Stimulated activated CD4-positive, alpha-beta T cell treated with anti-CD3 and anti-CD28 coated beads, TNF-alpha, amount 100 ng/mL, for 48 hours (primary cell): ENCODE data around the gene FXN.
A peak's percentile ranks its signal among the peaks of the same experiment; 100 is the strongest.
"Not testable (repeated sequence)": the region's sequence is repeated elsewhere in the genome, so short reads cannot be mapped to it uniquely, and the experiment has no call there.

Experiments used
- DNase-seq, 3 donors: peaks; one replicate each; pipeline ENCODE4 v3.0.0-alpha.2; 2020; ENCODE audit warnings: low read depth in 3 of 3

The FXN gene

GRCh38 chr9:69103348-69103996 is 67.9 kb downstream of the FXN start:
- not testable (repeated sequence) for DNase-seq

- no peak for DNase-seq
Measured at GRCh38 chr9:69104830-69105527, 69.4 kb downstream of the FXN start.

DNA sequence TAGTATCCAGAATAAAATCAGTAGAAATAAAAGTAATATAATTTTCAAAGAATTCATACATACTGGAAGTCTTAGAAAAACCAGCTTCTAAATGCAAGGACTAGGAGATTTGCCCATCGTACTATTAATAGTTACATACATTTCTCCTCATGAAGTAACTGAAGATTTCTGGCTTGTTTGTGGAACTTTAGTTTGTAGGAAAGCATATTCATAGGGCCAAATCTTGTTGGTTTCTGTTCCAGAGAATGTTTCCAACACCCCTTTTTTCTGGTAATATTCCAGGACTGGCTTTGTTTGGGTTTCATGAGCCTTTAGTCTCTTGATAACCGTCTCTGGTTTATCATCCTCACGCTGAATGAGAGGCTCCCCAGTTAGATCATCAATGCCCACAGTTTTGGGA is 72.2 kb downstream of the FXN start:
- no peak for DNase-seq

- DNase-seq, result not testable (repeated sequence)
Measured at GRCh38 chr9:69108706-69109105, 73.2 kb downstream of the FXN start.

DNA sequence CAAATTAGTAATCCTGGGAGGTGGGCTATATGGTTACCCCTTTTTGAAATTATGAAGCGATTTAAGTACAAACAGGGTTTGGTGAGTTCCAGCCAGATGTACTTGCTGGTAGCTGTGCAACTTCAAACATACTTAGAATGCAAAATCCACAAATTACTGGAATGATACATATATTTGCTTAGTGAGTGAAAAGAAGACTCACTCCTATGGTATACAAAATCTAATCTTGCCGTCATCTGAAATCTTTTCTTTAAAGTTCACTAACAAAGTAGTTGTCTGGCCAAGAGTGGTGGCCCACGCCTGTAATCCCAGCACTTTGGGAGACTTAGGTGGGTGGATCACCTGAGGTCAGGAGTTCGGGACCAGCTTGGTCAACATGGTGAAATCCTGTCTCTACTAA is 73.6 kb downstream of the FXN start:
- DNase-seq, result no peak

DNA sequence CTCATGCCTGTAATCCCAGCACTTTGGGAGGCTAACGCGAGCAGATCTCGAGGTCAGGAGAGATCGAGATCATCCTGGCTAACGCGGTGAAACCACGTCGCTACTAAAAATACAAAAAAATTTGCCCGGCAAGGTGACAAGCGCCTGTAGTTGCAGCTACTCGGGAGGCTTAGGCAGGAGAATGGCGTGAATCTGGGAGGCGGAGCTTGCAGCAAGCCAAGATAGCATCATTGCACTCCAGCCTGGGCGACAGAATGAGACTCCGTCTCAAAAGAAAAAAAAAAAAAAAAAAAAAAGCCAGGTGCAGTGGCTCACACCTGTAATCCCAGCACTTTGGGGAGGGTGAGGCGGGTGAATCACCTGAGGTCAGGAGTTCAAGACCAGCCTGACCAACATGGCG is 77.1 kb downstream of the FXN start:
- not testable (repeated sequence) for DNase-seq

DNA sequence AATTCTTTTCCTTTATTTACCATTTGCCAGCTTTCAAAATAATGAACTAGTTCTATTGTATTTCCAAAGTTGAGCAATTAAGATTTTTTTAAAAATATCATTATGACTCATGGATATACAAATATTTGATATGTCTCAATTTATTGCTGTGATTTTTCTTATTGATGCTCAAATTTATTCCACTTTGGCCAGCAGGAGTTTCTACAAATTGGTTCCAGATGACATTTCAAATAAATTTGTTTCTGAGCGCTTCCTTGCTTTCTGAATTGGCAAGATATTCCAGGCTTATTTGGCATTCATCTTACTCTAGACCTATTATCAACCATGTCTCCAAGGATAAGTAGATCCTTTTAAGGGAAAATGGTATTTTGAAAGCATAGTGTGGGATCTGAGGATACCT is 80.1 kb downstream of the FXN start:
- DNase-seq, result no peak

GRCh38 chr9:69118656-69119055 is 83.1 kb downstream of the FXN start:
- DNase-seq, result no peak

GRCh38 chr9:69120380-69121154 is 85.0 kb downstream of the FXN start:
- no peak for DNase-seq

GRCh38 chr9:69121155-69122081 is 85.9 kb downstream of the FXN start:
- DNase-seq, result peak in 1 of 3 donors; percentile 16

DNA sequence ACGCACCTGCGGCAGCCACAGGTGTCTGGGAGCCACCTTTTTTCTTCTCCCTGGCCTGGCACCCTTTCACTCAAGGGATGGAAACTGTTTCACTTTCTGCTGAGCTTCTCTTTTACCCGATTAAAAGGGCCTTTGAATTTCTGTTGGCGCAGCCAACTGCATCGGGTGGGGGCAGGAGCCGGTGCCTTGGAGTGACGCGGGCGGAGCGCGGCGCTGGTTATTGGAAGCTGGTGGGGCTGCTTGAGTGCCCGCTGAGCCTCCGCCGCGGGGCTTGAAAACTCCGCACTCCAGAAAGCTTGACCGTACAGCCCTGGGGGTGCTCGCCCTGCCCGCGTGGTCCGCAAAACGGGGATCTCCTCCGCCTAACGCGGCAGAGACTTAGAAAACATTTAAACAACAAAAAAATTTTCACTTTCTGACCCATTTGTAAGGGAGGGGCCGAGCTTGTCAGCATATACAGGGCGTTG is 86.6 kb downstream of the FXN start:
- DNase-seq, result peak in 2 of 3 donors; percentile 4 to 15

DNA sequence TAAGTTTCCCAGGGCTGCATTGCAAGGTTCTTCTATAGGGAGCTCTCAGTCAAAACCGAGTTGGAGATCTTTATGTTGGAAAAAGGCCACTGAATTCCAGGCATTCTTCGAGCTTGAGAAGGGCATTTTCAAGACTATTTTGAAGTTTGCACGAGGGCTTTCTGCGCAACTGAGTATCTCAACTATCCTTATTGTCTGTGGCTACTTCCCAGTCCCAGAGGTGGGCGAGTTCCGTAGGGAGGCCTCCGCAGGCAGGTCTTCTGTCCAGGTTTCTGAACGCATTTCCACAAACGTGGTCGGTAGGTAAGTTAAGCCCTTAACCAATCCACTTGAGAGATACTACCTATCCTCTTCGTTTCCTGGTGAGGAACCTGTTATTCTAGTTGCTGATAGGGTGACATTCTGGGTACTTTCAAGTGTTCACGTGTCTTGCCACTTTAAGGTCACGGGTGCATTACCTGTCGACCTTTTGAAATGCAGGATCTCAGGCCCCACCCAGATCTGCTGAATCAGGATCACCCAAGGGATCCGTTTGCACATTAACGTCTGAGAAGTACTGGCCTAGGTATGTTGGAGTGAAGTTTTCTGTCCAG is 87.1 kb downstream of the FXN start:
- DNase-seq, result no peak

- no peak for DNase-seq
Measured at GRCh38 chr9:69130456-69131441, 95.2 kb downstream of the FXN start.

- no peak for DNase-seq
Measured at GRCh38 chr9:69131682-69132081, 96.1 kb downstream of the FXN start.

DNA sequence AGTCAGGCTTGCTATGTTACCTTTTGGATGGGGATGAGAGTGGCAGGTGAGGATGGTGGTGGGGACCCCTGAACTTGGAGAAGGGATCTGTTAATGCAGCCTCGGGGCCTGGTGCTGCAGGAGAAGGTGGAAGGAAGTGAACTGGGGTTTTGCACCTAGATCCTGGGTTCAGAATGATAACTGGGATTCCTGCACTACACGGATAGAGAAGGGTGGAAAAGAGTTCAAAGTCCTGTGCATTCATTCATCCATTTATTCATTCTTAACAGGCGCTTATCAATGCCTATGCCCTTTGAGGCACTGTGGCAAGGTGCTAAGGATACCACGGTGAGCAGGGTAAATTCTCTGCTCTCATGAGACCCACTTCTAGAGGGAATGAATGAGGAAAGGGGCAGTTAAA is 96.8 kb downstream of the FXN start:
- DNase-seq, result no peak

DNA sequence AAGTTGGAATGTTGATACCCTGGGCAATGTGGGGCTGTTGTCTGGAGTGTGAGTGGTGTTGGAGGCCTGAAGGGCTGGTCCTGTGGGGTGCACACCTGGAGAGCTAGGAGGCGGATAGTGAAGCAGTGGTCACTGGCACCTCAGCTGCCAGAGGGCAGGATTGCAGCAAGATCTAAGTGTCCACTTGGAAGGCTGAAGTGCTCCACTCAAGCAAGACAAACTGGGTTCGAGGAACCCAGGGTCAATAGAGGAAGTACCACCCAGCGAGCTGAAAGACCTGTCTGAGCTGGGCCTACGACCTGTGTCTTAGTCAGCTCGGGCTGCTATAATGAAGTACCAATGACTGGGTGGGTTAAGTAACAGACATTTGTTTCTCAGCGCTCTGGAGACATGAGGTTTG is 98.9 kb downstream of the FXN start:
- DNase-seq, result no peak

GRCh38 chr9:69136185-69136584 is 100.6 kb downstream of the FXN start:
- DNase-seq, result no peak

DNA sequence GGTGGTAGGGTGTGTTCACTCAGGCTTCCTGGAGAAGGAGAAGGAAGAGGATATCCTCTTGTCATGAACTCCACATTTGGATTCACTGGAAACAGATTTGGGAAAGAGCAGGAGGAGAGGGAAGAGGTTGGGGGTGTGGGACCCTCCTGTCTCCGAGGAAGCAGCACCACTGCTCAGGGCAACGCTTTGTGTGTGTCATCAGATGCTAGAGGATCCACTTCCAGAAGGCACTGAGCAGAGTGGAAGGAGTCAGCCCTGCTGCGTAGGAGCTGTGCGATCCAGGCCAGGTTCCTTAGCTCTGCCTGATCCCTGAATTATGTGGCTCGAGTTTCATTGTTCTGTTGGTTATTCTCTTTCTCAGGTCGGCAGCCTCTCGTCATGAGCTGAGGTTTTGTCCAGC is 101.2 kb downstream of the FXN start:
- DNase-seq, result no peak

- no peak for DNase-seq
Measured at GRCh38 chr9:69137311-69137710, 101.8 kb downstream of the FXN start.

DNA sequence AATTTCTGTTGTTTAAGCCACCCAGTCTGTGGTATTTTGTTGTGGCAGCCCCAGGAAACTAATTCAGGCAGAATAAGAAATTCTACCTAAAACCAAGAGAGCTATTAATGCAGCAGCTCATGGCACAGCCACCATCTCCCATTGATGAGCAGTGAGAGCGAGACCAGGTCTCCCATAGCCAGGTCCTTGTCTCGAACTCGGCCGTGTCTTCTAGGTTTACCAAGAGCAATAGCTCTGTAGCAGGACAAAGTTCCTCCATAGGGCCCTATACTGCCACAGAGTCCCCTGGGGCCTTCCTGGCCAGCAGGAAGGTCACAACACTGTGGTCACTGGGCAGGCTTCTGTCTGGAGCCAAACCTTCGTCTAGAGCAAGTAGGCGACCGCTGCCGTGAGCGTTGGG is 104.0 kb downstream of the FXN start:
- DNase-seq, result no peak
